Esophagus muscularis mucosa (tissue), 4 donors: ENCODE data around the gene HAPSTR1.

ENCODE experiments used
- EP300 ChIP-seq: sonication (generic); formaldehyde crosslinking; IDR thresholded peaks from one replicate; pipeline ENCODE4 v1.6.1; 2017; ENCODE audit warnings: antibody characterized with exemption
- POLR2A ChIP-seq: fragments of 450-650 bp; IDR thresholded peaks from one replicate; pipeline ENCODE4 v1.6.1; 2017; ENCODE audit warnings: antibody characterized with exemption, moderate library complexity, mild to moderate bottlenecking, low read depth
- POLR2AphosphoS5 ChIP-seq, 2 donors: sonication (generic); formaldehyde crosslinking; IDR thresholded peaks; one replicate each; pipeline ENCODE4 v1.6.1; 2017; ENCODE audit warnings: antibody characterized with exemption in 2 of 2
- TF ChIP-seq, protein P1 (sequence below), 3 experiments: fragments of 200-600 bp in 2 of 3; fragments of 450-650 bp in 1 of 3; sonication (generic) in 2 of 3; IDR thresholded peaks; one replicate each; pipeline ENCODE4 v1.5.1; 2017 to 2019; ENCODE audit warnings: antibody characterized with exemption in 3 of 3, mild to moderate bottlenecking in 2 of 3, moderate library complexity in 1 of 3

DNA sequence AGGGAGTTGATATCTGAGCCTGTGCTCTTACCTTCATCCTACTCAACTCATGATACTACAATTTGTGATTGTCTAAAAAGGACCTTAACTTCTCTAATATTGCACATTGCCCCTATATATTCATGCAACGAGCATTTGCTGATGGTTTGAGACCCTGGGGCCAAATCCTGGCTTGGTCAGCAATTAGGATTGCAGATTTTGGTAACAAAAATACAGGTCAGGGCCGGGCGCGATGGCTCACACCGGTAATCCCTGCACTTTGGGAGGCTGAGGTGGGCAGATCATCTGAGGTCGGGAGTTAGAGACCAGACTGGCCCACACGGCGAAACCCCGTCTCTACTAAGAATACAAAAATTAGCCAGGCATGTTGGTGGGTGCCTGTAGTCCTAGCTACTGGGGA, 35.4 kb upstream of the HAPSTR1 start:
- TF ChIP-seq, protein P1, sequence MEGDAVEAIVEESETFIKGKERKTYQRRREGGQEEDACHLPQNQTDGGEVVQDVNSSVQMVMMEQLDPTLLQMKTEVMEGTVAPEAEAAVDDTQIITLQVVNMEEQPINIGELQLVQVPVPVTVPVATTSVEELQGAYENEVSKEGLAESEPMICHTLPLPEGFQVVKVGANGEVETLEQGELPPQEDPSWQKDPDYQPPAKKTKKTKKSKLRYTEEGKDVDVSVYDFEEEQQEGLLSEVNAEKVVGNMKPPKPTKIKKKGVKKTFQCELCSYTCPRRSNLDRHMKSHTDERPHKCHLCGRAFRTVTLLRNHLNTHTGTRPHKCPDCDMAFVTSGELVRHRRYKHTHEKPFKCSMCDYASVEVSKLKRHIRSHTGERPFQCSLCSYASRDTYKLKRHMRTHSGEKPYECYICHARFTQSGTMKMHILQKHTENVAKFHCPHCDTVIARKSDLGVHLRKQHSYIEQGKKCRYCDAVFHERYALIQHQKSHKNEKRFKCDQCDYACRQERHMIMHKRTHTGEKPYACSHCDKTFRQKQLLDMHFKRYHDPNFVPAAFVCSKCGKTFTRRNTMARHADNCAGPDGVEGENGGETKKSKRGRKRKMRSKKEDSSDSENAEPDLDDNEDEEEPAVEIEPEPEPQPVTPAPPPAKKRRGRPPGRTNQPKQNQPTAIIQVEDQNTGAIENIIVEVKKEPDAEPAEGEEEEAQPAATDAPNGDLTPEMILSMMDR (IDR thresholded peaks at IDR 0.05): no peak
- TF ChIP-seq POLR2AphosphoS5 (IDR thresholded peaks at IDR 0.05) (no peak), POLR2A (no peak), EP300 (no peak)
